MV-4-11 (cell line): ENCODE data around the gene PSMC3.

Experiments
- DNase-seq: peaks from one replicate; lab custom pipeline; 2025; lab: John Stamatoyannopoulos, UW

The PSMC3 gene

DNA sequence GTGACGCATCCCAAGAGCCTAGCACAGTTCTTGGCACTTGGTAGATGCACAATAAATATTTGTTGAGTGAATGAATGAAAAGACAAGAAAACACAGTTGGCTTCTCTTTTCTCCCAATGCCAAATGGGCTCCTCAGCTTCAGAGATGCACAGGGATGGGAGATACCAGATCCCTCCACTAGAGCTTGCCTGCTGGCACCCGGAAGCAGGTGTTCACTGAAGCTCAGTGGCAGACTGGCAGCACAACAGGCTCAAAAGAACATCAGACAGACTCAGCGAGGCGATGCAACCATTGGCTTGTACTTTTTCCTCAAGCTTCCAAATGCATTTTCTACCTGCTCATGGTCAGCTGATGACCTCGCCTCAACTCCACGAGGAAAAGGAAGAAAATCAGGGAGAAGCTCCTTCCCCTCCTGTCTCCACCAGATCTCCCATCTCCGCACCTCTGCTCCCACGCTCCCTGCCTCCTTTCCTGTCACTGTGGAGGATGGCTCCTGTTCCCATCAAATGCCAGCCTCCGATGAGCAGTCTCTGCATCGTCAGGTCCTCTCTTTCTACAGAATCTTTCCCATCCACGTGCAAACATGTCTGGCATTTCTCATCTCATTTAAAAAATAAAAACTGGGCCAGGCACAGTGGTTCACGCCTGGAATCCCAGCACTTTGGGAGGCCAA lies 16.9 kb upstream of the PSMC3 start:
- no peak for DNase-seq

DNA sequence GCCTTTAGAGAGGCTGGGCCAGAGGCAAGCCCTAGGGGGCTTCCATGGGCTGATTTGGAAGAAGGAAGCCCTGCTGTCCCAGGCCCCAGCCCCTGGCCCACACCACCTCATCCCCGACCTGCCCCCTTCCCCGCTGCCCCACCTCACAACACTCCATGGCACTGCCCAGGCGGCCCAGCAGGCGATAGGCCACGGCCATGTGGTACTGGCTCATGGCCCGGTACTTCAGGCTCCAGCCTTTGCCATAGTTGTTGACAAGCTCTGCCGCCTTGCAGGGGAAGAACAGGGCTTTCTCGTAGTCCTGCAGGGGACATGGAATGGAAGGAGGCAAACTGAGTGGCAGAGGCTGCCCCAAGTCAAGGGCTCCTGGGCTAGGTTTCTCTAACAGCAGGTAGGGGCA lies 16.3 kb upstream of the PSMC3 start:
- no peak for DNase-seq

DNA sequence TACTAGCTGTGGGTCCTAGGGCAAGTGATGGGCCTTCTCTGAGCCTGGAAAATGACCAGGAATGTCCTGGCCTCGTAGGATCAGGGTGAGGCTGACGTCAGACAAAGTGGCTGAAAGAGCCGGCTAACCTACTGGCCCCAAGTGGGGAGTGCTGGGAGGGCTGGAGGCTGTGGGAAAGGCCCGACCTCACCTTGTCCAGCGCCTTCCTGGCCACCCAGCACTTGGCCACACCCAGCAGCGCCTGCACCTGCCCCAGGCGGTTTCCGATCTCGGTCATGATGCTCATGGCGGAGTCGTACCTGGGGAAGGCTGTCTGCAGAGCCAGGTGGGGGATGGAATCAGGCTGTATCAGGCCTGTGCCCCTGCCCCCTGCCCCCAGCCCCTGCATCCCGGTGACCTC lies 15.2 kb upstream of the PSMC3 start:
- no peak for DNase-seq

DNA sequence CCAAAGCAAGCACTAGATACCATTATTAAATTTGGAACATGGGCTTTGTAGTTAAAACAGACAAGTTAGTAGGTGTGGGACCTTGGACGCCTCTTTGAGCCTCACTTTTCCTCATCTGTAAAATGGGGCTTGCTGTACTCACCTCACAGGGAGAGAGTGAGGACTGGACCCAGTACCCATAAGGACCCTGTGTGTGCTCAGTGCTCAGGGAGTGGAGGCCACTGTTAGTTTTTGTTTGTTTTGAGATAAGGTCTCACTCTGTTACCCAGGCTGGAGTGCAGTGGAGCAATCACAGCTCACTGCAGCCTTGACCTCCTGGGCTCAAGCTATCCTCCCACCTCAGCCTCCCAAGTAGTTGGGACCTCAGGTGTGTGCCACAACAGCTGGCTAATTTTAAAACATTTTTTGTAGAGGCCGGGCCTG lies 13.8 kb upstream of the PSMC3 start:
- no peak for DNase-seq

DNA sequence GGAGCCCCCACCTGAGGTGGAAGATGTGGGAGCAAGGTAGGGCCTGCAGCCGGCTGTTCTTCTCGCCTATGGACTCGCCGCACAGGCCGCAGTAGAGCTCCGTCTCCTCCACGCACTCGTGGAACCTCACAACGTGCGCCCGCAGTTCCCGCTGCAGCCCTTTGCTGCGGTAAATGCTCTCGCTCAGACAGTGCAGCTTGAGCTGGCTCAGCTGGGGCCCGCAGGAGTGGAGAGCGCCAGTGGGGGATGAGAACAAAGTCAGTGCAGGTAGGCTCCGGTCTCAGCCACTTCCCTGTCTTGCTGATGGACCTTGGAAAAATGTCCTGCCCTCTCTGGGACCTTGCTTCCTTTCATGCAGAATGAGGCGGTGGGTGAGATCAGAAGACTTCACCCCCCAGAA lies 12.5 kb upstream of the PSMC3 start:
- no peak for DNase-seq

DNA sequence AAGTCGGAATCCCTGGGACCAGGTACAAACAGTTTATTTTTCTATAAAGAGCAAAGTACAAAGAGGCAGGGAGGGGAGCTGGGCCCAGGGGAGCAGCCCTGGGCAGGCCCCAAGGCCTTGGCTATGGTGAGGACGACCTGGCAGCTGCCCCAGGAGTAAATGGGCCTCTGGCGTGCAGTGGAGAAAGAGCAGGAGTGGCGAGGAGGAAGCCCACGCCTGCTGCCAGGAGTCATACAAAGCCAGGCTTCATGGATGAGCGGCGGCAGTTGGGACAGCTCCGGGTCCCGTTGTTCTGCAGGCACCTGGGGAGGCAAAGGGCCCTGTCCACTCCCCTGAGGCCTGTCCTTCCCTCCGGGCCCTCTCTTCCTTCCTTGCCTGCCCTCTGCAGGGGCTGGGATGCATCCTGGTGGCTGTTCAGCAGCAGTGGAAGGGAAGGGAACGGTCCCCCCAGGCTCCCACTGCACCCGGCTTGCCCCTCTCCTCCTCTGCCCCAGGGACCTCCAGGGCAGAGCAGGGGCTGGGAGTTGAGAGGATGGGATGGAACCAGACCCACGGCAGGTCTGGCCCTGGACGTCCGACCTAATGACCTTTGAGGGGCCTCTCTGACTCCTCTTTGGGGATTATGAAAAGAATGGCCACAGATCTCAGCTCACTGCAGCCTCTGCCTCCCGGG lies 11.6 kb upstream of the PSMC3 start:
- DNase-seq, result no peak

DNA sequence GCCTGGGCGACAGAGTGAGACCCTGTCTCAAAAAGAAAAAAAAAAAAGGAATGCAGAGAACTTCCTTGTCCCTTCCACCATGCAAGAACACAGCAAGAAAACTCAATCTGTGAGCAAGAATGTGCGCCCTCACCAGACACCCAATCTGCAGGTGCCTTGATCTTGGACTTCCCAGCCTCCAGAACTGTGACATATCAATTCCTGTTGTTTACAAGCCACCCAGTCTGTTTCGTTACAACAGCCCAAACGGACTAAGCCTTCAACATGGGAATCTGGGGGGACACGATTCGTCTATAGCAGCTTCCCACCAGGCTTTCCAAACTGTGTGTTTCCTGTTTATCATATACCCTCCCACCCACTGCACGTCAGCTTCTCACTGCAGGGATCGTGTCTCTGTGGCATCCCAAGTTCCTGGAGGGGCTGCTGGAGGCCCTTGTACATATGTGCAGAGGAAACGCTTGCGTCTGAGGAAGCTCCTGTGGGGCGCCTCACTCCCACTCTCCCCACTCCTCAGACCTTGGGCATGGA lies 11.0 kb upstream of the PSMC3 start:
- no peak for DNase-seq

DNA sequence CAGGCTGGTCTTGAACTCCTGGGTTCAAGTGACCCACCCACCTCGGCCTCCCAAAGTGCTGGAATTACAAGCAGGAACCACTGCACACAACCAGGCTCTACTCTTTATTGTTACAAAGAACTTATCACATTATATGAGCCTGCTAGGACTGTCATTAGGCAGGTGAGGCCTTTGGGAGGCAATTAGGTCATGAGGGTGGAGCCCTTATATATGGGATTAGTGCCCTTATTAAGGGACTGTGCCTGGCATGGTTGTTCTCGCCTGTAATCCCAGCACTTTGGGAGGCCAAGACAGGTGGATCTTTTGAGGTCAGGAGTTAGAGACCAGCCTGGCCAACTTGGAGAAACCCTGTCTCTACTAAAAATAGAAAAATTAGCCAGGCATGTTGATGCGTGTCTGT lies 10.5 kb upstream of the PSMC3 start:
- no peak for DNase-seq

DNA sequence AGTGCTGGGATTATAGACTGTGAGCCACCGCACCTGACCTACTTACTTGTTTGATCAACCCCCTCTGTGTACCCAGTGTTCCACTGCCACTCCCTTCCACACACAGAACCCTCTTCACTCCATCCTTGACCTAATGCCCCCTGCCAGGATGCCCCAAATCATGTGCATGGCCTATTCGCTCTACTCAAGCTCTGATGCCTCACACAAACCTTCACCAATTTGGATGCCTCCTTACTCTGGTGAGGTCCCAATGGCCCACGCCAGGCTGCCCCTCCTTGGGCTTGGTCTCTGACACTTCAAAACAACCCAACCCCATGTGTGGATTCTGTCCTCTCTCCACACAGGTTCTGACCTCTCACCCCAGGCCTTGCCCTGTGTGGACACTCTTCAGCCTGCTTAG lies 9.4 kb upstream of the PSMC3 start:
- no peak for DNase-seq

DNA sequence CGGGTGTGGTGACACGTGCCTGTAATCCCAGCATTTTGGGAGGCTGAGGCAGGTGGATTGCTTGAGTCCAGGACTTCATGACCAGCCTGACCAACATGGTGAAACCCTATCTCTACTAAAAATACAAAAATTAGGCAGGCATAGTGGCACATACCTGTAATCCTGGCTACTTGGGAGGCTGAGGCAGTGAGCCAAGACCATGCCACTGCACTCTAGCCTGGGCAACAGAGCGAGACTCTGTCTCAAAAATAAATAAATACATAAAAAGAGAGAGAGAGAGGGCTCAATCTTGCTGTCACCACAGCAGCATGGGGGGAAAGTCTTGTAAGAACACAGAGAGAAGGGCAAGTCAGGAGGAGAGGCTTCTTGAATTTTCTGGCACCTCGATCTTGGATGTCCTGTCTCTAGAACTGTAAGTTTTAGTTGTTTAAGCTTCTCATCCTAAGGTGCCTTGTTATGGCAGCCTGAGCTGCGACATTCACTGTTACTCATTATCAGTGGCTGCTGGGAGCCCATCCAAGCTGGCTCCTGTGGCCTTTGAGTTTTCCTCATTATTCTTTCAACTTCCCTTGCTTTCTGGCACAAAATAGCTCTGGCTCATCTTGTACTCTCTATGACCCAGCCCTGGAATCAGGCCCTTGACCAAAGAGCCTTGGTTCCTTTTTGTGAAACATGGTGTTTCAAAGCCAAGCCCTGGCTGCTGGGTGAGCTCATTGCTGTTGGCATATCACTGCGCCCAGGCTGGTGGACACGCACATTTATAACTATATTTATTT lies 8.0 kb upstream of the PSMC3 start:
- no peak for DNase-seq

DNA sequence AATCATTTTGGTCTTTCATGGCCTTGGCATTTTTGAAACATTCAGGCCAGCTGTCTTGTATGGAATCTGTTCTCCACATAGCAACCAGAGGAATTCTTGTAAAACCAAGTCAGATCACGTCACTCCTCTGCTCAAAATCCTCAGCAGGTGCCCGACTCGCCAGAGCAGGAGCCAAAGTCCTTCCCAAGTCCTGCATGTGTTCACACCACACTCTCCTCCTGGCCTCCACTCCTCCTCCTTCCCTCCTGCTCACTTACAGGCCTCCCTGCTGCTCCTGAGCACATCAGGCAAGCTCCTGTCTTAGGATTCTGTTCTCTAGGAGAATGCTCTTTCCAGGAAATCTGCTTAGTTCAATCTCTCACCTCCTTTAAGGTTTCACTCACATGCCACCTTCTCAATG lies 6.9 kb upstream of the PSMC3 start:
- DNase-seq, result no peak

DNA sequence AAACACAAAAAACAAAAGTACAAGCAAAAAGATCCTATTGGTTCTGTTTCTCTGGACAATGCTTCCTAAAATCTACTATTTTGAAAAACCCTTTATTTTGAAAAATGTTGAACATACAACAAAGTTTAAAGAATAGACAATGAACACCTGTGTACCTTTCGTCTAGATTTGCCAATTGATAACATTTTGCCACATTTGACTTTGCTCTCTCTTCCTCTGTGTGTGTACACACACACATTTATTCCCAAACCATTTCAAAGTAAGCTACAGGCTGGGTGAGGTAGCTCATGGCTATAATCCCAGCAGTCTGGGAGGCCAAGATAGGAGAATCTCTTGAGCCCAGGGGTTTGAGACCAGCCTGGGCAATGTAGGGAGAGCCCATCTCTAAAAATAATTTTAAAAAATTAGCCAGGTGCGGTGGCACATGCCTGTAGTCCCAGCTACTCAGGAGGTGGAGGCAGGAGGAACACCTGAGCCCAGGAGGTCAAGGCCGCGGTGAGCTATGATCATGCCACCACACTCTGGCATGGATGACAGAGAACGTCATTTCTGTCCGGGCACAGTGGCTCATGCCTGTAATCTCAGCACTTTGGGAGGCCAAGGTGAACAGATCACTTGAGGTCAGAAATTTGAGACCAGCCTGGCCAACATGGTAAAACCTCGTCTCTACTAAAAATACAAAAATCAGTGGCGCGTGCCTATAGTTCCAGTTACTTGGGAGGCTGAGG lies 5.3 kb upstream of the PSMC3 start:
- no peak for DNase-seq

DNA sequence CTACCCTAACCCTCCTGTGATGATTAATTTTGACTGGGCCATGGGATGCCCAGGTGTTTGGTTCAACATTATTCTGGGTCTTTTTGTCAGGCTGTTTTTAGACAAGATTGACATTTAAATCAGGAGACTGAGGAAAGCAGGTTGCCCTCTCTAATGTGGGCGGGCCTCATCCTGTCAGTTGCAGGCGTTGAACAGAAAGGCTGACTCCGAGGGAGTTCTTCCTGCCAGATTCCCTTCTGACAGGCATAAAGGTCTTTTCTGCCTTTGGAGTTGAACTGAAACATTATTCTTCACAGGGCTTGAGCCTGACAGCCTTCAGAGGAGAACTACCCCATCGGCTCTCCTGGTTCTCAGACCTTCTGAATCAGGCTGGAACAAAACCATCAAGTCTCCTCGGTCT lies 4.3 kb upstream of the PSMC3 start:
- no peak for DNase-seq

DNA sequence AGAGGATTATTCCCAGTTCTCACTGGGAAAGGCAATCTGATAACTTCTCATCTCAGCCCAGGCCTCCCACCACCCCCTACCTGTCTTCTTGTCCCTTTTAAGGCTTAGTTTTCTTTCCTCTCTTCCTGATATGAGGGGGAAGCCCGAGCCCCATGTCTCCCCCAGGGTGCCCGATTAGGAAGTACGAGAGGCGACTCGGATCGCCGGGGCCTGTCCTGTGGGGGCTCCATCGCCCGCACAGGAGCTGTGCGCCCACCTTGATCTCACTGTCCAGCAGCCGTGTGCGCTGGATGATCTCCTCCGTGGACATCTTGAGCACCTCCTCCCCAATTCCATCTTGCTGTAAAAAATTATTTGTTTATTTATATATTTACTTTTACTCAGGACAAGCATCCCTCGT lies 628 bp downstream of the PSMC3 start:
- DNase-seq, result no peak

DNA sequence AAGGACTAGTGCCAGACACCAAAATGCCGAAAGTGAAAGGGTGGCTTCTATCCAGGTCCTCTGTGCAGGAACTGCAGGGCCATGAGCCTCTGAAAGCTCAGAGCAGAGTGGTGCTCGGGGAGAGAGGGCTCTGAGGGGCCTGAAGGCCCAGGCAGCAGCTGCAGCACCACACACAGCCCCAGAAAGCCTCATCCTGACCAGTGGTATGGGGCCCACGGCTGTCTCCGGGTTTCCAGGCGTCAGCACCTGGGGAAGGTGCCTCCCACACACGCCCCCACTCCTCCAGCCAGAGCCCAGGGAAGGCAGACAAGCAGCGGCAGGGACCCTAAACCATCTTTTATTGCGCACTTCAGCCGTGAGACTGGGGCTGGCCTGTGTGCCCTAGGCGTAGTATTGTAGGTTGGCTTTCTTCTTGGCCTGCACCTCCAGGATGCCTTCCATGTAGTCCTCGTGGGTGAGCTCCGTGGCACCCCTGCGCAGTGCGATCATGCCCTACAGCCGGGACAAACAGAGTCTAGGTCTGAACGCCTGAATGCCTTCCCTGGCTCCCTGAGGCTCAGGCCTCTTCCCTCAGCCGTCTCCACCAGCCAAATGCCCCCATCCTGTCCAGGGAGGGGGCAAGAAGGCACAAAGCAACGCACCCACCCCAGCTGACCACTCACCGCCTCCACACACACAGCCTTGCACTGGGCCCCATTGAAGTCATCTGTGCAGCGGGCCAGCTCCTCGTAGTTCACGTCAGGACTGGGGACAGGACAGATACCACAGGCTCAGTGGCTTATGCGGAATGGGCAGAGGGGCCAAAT lies 7.6 kb downstream of the PSMC3 start:
- DNase-seq, result no peak

DNA sequence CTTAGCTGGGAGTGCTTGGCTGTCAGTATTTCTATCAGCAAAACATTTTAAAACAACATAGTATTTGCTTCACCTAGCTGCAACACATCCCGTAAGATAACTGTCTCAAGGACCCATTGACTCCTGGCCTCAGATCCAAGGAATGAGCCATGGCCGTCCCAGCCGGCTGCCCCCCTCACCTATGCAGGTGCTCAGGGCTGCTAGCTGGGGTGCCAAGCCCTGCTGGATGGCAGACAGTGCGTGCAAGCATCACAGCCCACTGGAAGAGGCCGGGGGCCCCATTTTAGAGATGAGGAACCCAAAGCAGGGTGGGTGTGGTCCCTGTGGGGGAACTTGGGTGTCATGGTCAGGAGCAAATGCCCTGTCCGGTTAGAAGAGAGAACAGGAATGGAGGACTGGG lies 8.5 kb downstream of the PSMC3 start:
- DNase-seq, result no peak

DNA sequence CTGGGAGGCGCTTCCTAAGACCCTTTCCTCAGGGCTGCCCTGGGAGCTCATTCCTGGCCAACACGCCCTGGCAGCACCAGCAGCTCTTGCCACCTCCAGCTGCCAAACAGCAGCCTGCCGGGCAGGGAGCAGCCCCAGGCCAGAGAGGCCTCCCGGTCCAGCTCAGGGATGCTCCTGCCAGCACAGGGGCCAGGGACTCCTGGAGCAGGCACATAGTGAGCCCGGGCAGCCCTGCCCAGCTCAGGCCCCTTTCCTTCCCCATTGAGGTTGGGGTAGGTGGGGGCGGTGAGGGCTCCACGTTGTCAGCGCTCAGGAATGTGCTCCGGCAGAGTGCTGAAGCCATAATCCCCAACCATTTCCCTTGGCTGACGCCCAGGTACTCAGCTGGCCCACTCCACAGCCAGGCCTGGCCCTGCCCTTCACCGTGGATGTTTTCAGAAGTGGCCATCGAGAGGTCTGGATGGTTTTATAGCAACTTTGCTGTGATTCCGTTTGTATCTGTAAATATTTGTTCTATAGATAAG lies 10.2 kb downstream of the PSMC3 start:
- no peak for DNase-seq

DNA sequence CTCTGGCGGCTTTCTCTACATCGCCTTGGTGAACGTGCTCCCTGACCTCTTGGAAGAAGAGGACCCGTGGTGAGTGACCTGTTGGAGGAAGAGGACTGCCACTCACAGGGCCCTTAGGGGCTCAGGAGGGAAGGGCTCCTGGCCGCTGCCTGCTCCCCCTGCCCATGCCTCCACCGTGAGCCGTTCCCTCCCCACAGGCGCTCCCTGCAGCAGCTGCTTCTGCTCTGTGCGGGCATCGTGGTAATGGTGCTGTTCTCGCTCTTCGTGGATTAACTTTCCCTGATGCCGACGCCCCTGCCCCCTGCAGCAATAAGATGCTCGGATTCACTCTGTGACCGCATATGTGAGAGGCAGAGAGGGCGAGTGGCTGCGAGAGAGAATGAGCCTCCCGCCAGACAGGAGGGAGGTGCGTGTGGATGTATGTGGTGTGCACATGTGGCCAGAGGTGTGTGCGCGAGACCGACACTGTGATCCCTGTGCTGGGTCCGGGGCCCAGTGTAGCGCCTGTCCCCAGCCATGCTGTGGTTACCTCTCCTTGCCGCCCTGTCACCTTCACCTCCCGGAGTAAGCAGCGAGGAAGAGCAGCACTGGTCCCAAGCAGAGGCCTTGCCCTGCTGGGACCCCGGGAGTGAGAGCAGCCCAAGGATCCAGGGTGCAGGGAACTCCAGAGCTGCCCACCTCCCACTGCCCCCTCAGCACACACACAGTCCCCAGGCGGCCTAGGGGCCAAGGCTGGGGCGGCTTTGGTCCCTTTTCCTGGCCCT lies 11.0 kb downstream of the PSMC3 start:
- no peak for DNase-seq

DNA sequence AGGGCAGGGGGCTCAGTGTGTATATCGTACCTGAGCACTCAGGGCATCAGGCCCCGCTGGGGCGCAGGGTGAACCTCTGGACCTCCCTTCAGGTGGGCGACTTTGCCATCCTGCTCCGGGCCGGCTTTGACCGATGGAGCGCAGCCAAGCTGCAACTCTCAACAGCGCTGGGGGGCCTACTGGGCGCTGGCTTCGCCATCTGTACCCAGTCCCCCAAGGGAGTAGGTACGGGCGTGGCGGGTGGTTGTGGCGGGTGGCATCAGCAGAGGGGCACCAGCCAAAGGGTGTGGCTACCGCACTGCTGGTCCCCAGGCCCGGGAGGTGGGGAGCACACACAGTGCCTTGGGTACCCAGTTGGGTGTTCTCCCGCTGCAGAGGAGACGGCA lies 11.6 kb downstream of the PSMC3 start:
- no peak for DNase-seq

DNA sequence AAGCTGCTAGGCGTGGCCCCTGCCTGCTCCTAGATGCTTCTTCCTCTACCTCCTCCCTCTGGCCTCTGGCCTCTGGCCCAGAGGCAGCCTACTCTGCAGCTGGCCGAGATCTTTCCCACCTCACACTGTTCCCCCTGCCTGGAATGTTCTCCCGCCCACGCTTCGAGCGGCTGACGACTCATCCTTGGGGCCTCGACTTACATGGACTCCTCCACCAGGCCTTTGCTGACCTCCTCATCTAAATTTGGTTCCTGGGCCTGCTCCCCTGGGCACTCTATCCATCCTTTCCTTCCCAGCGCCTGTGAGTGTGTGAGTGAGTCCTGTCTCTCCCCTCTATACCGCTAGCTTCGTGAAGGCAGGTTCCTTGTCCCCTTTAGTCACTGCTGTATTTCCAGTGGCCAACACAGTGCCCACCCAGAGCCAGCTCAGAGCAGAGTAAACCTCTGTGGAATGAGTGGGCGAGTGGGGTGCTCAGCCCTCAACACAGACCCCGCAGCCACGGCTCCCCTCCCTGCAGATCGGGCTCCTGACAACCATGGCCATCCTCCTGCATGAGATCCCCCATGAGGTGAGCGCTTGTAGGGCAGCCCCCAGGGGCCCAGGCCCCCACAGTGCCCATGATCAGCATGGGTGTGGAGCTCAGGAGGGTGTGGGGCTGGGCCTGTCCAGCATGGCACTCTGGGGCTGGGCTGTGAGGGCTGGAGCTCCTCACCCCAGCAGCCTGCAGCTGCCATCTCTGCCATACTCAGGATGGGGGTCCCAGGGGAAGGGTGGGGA lies 12.1 kb downstream of the PSMC3 start:
- DNase-seq, result no peak
